Lung (tissue), 12 donors: ENCODE data around the gene FKRP. TPM values are rescaled to one million over a fixed set of nuclear protein-coding genes. Genes with fewer than 3 reads are reported as not detected.

Source experiments
- ATAC-seq: fragments of 200-7000 bp; cut with Tn5 transposase; one replicate; pipeline ENCODE4 v1.9.1; 2020; ENCODE audit warnings: moderate number of reproducible peaks; ENCODE audit not compliant: insufficient read depth, low FRiP score
- DNase-seq, 3 donors: peaks; one replicate each; pipeline ENCODE4 v3.0.0-alpha.2; 2013 to 2017
- H3K27ac ChIP-seq, 2 donors: one replicate each; pipeline ENCODE4 v1.5.1; 2013; ENCODE audit warnings: mild to moderate bottlenecking in 2 of 2, moderate library complexity in 2 of 2, control low read depth in 1 of 2, inconsistent platforms in 1 of 2, low read depth in 1 of 2, low read length in 1 of 2
- H3K27me3 ChIP-seq, 3 donors: one replicate each; pipeline ENCODE4 v1.5.1; 2013; ENCODE audit warnings: low read length in 2 of 3; ENCODE audit not compliant: control insufficient read depth in 3 of 3, insufficient read depth in 3 of 3
- H3K36me3 ChIP-seq, 4 donors: one replicate each; pipeline ENCODE4 v1.5.1; 2013; ENCODE audit warnings: low read length in 4 of 4, mild to moderate bottlenecking in 1 of 4, moderate library complexity in 1 of 4; ENCODE audit not compliant: control insufficient read depth in 4 of 4, insufficient read depth in 4 of 4
- H3K4me1 ChIP-seq, 5 donors: one replicate each; pipeline ENCODE4 v1.5.1; 2013; ENCODE audit warnings: low read length in 5 of 5, mild to moderate bottlenecking in 2 of 5, moderate library complexity in 1 of 5; ENCODE audit not compliant: control insufficient read depth in 5 of 5, insufficient read depth in 5 of 5
- H3K4me3 ChIP-seq: one replicate; pipeline ENCODE4 v1.5.1; 2013; ENCODE audit warnings: mild to moderate bottlenecking, control low read depth, moderate library complexity
- H3K9ac ChIP-seq, 2 donors: one replicate each; pipeline ENCODE4 v1.5.1; 2013; ENCODE audit warnings: low read length in 2 of 2, control low read depth in 1 of 2; ENCODE audit not compliant: insufficient read depth in 1 of 2
- H3K9me3 ChIP-seq, 4 donors: one replicate each; pipeline ENCODE4 v1.5.1; 2013; ENCODE audit warnings: low read length in 3 of 4, mild to moderate bottlenecking in 1 of 4, moderate library complexity in 1 of 4; ENCODE audit not compliant: control insufficient read depth in 4 of 4, insufficient read depth in 3 of 4
- CTCF ChIP-seq: IDR thresholded peaks from 2 replicates; pipeline ENCODE4 v1.5.1; 2012; ENCODE audit warnings: mild to moderate bottlenecking; ENCODE audit errors: control extremely low read depth, extremely low read depth
- WGBS, 2 donors: extraction: QIAGEN DNeasy Blood & Tissue Kit; methylation state at CpG; one replicate each; pipeline ENCODE4 v1.1.7; 2013; 5-methylcytosine and 5-hydroxymethylcytosine counted together
- polyA plus RNA-seq, 2 donors: library from polyadenylated mRNA; stranded (reverse); fragments of 200-250 nt; gene quantifications; one replicate each; pipeline ENCODE4 v1.2.1, GENCODE V29; 2013
- total RNA-seq, 2 donors: library from RNA; depleted of rRNA in 1 of 2; stranded (reverse); fragments of >200 nt in 1 of 2; gene quantifications; one replicate each; pipeline ENCODE4 v1.2.1, GENCODE V29; 2014 to 2021
- donor health status: control.
- donor health status: control.
- donor health status: Bipolar disorder and iron deficiency.
- donor health status: healthy.
- donor health status: DM: yes; HTN: yes; CAD: no.

The FKRP gene
- total and polyA plus RNA-seq, 4 donors: 10.8 to 23.9 (median 15.2) TPM

- no peak overlapping the region for H3K9ac ChIP-seq
- peak in 1 of 3 donors; percentile 42 for DNase-seq
- H3K4me3 ChIP-seq: no peak overlapping the region
- 77 to 84% methylated on average over 39 of the region's 39 CpGs for WGBS, 2 donors
- H3K9me3 ChIP-seq: no peaks in the 10 kb centered on the region
- H3K27ac ChIP-seq: peak overlapping the region in 1 of 2 donors; percentile 42
- H3K27me3 ChIP-seq: no peaks in the 10 kb centered on the region
- H3K36me3 ChIP-seq: peaks cover 5 to 18% (median 11%) of the 10 kb centered on the region in 4 donors
- peaks cover 0 to 6% (median 0%) of the 10 kb centered on the region in 5 donors for H3K4me1 ChIP-seq
- TF ChIP-seq CTCF: no peak
- ATAC-seq: peak; percentile 16
Observed at GRCh38 chr19:46755077-46755852, 9.4 kb downstream of the FKRP start.

DNA sequence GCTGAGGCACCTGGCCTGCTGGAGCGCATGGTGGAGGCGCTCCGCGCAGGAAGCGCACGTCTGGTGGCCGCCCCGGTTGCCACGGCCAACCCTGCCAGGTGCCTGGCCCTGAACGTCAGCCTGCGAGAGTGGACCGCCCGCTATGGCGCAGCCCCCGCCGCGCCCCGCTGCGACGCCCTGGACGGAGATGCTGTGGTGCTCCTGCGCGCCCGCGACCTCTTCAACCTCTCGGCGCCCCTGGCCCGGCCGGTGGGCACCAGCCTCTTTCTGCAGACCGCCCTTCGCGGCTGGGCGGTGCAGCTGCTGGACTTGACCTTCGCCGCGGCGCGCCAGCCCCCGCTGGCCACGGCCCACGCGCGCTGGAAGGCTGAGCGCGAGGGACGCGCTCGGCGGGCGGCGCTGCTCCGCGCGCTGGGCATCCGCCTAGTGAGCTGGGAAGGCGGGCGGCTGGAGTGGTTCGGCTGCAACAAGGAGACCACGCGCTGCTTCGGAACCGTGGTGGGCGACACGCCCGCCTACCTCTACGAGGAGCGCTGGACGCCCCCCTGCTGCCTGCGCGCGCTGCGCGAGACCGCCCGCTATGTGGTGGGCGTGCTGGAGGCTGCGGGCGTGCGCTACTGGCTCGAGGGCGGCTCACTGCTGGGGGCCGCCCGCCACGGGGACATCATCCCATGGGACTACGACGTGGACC lies 10.1 kb downstream of the FKRP start:
- H3K9ac ChIP-seq: no peak overlapping the region
- no peaks in the 10 kb centered on the region for H3K27me3 ChIP-seq
- ATAC-seq: no peak
- no peak for TF ChIP-seq CTCF
- H3K36me3 ChIP-seq: peaks cover 5 to 18% (median 11%) of the 10 kb centered on the region in 4 donors
- H3K9me3 ChIP-seq: no peaks in the 10 kb centered on the region
- peaks cover 0 to 6% (median 0%) of the 10 kb centered on the region in 5 donors for H3K4me1 ChIP-seq
- DNase-seq: no peak
- no peak overlapping the region for H3K27ac ChIP-seq
- H3K4me3 ChIP-seq: no peak overlapping the region
- 95% methylated on average over 85 to 86 of the region's 86 CpGs for WGBS, 2 donors

DNA sequence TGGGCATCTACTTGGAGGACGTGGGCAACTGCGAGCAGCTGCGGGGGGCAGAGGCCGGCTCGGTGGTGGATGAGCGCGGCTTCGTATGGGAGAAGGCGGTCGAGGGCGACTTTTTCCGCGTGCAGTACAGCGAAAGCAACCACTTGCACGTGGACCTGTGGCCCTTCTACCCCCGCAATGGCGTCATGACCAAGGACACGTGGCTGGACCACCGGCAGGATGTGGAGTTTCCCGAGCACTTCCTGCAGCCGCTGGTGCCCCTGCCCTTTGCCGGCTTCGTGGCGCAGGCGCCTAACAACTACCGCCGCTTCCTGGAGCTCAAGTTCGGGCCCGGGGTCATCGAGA lies 10.7 kb downstream of the FKRP start:
- no peak for TF ChIP-seq CTCF
- Histone ChIP-seq H3K27ac (no peak overlapping the region), H3K4me3 (no peak overlapping the region), H3K9me3 (no peaks in the 10 kb centered on the region), H3K36me3 (peaks cover 5 to 18% (median 11%) of the 10 kb centered on the region in 4 donors), H3K27me3 (no peaks in the 10 kb centered on the region), H3K9ac (no peak overlapping the region), H3K4me1 (peaks cover 0 to 6% (median 0%) of the 10 kb centered on the region in 5 donors)
- no peak for ATAC-seq
- DNase-seq: no peak
- 72 to 75% methylated on average over 26 to 30 of the region's 30 CpGs for WGBS, 2 donors
